ENCODE measurements around the gene COLGALT1.
"Not testable (repeated sequence)": the region's sequence is repeated elsewhere in the genome, so short reads cannot be mapped to it uniquely, and the experiment has no call there.

Gene COLGALT1

GRCh38 chr19:17562561-17562960 lies 7.1 kb downstream of the COLGALT1 start:
- no peak for DNase-seq

GRCh38 chr19:17564781-17565180 lies 9.3 kb downstream of the COLGALT1 start:
- DNase-seq = no peak

- no peak for DNase-seq
These were observed 10.2 kb downstream of the COLGALT1 start for GRCh38 chr19:17565611-17566010.

- DNase-seq = no peak
These were observed 12.5 kb downstream of the COLGALT1 start for GRCh38 chr19:17567940-17568339.

- DNase-seq = not testable (repeated sequence)
These were observed 14.8 kb downstream of the COLGALT1 start for GRCh38 chr19:17570291-17570690.

- DNase-seq = no peak
These were observed 15.3 kb downstream of the COLGALT1 start for GRCh38 chr19:17570791-17571190.

- no peak for DNase-seq
These were observed 17.2 kb downstream of the COLGALT1 start for GRCh38 chr19:17572638-17573037.

- no peak for DNase-seq
These were observed 20.7 kb downstream of the COLGALT1 start for GRCh38 chr19:17575871-17576757.

GRCh38 chr19:17576758-17577456 lies 21.5 kb downstream of the COLGALT1 start:
- no peak for DNase-seq

- DNase-seq = no peak
These were observed 22.1 kb downstream of the COLGALT1 start for GRCh38 chr19:17577457-17578097.

- no peak for DNase-seq
These were observed 24.3 kb downstream of the COLGALT1 start for GRCh38 chr19:17579661-17580244.

GRCh38 chr19:17580470-17581144 lies 25.2 kb downstream of the COLGALT1 start:
- no peak for DNase-seq

GRCh38 chr19:17581211-17581874 lies 25.9 kb downstream of the COLGALT1 start:
- no peak for DNase-seq

GRCh38 chr19:17582613-17583012 lies 27.2 kb downstream of the COLGALT1 start:
- no peak for DNase-seq

GRCh38 chr19:17584132-17584531 lies 28.7 kb downstream of the COLGALT1 start:
- no peak for DNase-seq

GRCh38 chr19:17585395-17585794 lies 29.9 kb downstream of the COLGALT1 start:
- not testable (repeated sequence) for DNase-seq

- no peak for DNase-seq
These were observed 35.4 kb downstream of the COLGALT1 start for GRCh38 chr19:17590866-17591265.

- DNase-seq = not testable (repeated sequence)
These were observed 38.8 kb downstream of the COLGALT1 start for GRCh38 chr19:17594296-17594695.

- DNase-seq = not testable (repeated sequence)
These were observed 42.6 kb downstream of the COLGALT1 start for GRCh38 chr19:17598063-17598462.

- DNase-seq = no peak
These were observed 43.5 kb downstream of the COLGALT1 start for GRCh38 chr19:17598953-17599352.

GRCh38 chr19:17599780-17600179 lies 44.3 kb downstream of the COLGALT1 start:
- no peak for DNase-seq

GRCh38 chr19:17601683-17602082 lies 46.2 kb downstream of the COLGALT1 start:
- no peak for DNase-seq

Measured in kidney glomerular epithelial cell (primary cell).